Measurements from ENCODE around the gene ARHGAP42.

The ARHGAP42 gene

DNA sequence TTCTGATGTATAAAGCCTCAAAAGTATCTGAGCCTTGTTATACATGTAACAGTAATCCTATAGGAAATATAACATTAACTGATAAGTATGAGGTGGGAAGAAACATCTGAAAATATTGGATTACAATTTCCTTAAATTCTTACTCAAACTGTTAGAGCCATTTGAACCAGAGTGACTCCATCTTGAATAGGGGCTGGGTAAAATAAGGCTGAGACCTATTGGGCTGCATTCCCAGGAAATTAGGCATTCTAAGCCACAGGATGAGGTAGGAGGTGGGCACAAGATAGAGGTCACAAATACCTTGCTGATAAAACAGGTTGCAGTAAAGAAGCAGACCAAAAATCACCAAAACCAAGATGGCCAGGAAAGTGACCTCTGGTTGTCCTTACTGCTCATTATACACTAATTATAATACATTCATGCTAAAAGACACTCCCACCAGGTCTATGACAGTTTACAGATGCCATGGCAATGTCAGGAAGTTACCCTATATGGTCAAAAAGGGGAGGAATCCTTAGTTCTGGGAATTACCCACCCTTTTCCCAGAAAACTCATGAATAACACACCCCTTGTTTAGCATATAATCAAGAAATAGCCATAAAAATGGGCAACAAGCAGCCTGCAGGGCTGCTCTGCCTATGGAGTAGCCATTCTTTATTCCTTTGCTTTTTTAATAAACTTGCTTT, 327.7 kb downstream of the ARHGAP42 start:
- DNase-seq (ENCODE audit: low read depth in 2 of 2) = no peak

DNA sequence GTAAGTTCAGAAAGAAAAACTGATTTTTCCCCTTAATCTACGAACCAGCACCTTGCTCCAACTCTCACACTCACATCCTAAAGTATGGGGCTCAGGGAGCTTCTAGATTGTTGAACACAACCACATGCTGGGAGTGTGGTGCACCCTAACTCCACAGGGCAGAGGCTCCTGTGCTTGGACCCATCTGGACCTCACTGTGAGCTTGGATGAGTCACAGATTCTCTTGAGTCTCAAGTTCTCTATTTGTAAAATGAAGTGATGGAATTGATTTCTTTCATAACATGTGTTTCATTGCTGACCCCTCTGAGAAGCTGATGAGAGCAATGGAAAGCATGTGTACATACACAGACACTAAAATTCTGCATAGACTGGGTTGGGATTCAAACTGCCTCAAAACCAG, 332.8 kb downstream of the ARHGAP42 start:
- DNase-seq (ENCODE audit: low read depth in 2 of 2) = no peak

DNA sequence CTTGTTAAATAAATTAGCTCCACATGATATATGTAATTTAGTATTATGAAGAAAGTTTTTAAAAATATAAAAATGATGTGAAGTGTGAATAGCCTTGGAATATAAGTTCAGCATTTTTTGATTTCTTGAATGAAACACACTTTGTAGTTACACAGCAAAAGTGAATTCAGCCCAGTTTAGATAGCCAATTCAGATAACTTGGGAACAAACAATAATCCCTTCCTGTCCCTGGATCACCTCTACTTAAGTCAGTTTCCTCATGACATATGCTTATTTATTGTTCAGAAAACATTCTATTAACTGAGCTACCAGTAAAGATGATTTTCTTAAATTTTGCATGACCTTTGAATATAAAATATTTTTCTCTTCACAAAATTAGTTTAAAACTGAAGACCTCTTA, 335.2 kb downstream of the ARHGAP42 start:
- DNase-seq (ENCODE audit: low read depth in 2 of 2) = no peak

DNA sequence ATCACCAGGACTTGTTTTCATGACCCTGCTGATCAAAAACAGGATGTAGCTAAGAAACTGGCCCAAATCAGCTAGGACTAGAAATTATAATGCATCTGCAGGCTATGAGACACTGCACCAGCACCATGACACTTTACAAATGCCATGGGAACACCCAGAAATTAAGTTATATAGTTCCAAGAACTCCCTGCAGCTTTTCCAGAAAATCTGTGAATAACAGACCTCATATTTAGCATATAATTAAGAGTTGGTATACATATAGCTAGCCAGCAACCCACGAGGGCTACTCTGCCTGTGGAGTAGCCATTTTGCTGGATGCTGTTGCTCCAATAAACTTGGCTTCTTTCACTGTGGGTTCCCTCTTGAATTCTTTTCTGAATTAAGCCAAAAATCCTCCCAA, 341.6 kb downstream of the ARHGAP42 start:
- DNase-seq (ENCODE audit: low read depth in 2 of 2) = no peak

DNA sequence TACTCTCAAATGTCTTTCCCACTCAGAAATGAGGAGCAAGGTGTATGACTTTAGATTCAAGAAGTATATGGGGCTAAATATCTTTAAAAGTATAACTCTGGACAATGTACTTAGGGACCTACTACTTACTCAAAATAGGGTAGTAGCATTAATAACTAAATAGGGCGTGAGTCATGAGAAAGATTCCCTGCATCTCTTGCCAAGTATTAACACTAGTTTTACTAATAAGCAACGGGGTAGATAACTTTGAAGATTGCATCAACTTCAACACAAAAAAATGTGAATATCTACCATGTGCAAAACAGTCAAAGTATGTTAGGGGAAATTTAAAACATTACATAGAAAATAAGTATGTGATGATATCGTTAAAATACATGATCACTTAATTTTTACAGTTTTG, 342.9 kb downstream of the ARHGAP42 start:
- DNase-seq (ENCODE audit: low read depth in 2 of 2) = no peak

DNA sequence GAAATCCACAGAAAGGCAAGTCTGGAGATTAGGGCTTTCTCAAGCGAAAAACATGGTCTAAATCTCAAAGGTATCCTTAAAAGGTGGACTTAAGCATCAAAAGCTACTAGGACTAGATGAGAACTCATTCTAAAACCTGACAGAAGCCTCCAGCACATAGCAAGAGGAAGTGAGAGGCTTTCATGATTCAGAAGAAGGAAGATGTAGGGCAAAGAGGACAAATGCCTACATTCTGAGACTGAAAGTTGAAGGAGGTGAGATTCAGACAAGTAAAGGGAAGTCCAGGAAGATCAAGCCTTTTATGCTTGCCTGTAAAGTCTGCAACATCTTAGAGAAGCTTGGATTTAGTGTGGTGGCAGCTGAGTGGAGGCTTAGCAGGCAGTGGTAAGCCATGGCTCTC, 343.6 kb downstream of the ARHGAP42 start:
- no peak for DNase-seq (ENCODE audit: low read depth in 2 of 2)

DNA sequence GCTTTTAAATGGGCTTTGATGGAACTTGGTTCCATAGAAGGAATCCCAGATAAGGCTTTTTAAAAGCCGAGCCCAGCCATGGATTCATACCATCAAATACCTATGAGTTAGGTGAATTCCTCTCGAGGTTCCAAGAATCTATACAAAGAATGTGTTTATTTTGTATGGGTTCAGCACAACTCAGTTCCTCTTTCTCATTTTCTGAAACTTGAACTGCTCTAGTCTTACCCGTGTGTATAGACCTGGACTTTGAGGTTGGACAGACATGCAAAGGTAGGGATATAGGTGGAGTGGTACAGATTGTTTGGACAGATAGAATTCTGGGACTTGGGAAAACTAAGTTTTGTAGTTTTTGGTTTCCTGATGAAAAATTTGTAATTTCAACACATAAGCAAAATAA, 344.6 kb downstream of the ARHGAP42 start:
- no peak for DNase-seq (ENCODE audit: low read depth in 2 of 2)

DNA sequence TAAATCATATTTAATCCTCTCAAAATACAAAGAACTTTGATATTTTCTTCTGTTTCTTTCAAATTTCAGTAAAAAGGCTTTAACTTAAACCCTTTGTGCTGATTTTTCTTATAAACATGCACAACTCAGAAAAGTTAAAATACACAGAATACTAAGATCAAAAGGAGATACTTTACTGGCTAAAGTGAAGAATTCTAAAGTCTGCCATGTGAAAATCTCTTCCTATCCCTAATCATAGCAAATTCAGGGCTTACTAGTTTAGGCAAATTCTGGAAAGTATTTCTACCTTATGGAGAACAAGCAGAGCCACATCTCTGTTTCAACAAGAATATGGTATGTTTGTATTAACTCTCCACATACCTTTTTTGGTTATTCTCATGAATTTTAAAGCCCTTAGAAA, 345.9 kb downstream of the ARHGAP42 start:
- no peak for DNase-seq (ENCODE audit: low read depth in 2 of 2)

DNA sequence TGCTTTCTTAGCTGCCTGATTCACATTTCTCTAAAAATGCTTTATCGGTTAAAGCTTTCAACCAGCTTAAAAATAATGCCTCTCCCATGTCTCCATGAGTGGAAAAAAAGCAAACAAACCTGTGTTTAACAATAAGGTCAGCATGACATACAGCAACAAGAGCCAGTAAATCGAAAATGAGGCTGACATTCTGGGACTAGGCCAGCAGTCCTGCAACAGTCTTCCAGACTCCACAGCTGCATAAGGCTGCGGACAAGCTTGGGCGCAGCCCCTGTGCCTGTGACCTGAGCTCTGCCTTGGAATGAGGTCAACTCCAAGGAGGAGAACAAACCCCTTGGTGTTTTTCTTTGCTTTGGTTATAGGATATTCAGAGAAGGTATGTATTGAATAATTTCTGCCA, 347.0 kb downstream of the ARHGAP42 start:
- DNase-seq (ENCODE audit: low read depth in 2 of 2) = no peak

DNA sequence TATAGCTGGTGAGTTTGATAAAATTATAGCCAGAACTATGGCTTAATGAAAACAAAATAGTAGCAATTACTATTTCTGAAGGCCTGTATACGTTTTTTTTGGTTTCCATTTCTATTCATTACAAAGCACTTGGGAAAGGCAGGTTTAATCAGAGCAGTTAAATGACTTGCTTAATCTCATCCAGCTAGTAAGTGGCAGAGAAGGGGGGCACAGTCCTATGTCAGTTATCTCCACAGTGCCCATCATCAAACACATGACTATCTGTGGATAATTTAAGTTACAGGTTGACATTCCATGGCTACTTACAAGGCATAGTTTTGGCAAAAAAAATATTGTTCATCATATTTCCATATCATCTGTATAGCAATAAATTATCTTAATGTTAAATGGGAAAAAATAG, 348.8 kb downstream of the ARHGAP42 start:
- DNase-seq (ENCODE audit: low read depth in 2 of 2) = no peak

Data from stimulated activated CD8-positive, alpha-beta memory T cell treated with anti-CD3 and anti-CD28 coated beads, Interleukin-2, amount 100 ng/mL, for 1 hour (primary cell).